Measurements from ENCODE around the gene CMTM6. TPM values are rescaled to one million over a fixed set of nuclear protein-coding genes. Genes with fewer than 3 reads are reported as not detected.

CMTM6 gene
- total RNA-seq, 2 donors from 2014 or later, result 20.2 to 40.9 TPM

GRCh38 chr3:32460031-32460749 is 42.5 kb downstream of the CMTM6 start:
- ATAC-seq (peak; percentile 30), DNase-seq (no peak)
- intact Hi-C loops (cut with DNase I), result no loop called here
- TF ChIP-seq, protein P1, sequence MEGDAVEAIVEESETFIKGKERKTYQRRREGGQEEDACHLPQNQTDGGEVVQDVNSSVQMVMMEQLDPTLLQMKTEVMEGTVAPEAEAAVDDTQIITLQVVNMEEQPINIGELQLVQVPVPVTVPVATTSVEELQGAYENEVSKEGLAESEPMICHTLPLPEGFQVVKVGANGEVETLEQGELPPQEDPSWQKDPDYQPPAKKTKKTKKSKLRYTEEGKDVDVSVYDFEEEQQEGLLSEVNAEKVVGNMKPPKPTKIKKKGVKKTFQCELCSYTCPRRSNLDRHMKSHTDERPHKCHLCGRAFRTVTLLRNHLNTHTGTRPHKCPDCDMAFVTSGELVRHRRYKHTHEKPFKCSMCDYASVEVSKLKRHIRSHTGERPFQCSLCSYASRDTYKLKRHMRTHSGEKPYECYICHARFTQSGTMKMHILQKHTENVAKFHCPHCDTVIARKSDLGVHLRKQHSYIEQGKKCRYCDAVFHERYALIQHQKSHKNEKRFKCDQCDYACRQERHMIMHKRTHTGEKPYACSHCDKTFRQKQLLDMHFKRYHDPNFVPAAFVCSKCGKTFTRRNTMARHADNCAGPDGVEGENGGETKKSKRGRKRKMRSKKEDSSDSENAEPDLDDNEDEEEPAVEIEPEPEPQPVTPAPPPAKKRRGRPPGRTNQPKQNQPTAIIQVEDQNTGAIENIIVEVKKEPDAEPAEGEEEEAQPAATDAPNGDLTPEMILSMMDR (IDR thresholded peaks at IDR 0.05), result no peak
- no peak for TF ChIP-seq POLR2A (IDR thresholded peaks at IDR 0.05)
- no peaks in the 10 kb centered on the region for H3K9me3 ChIP-seq
- H3K36me3 ChIP-seq (replicated peaks in 1 of 2; ENCODE audit: insufficient read depth in 1 of 2, low read depth in 2 of 2), result no peaks in the 10 kb centered on the region
- no peak overlapping the region for H3K27ac ChIP-seq
- WGBS, 2 donors, result 70 to 84% methylated on average over 13 to 15 of the region's 15 CpGs
- H3K4me1 ChIP-seq, result peaks cover 20% of the 10 kb centered on the region
- H3K4me3 ChIP-seq, result no peak overlapping the region
- H3K27me3 ChIP-seq, result no peaks in the 10 kb centered on the region

- H3K36me3 ChIP-seq (replicated peaks in 1 of 2; ENCODE audit: insufficient read depth in 1 of 2, low read depth in 2 of 2), result no peaks in the 10 kb centered on the region
- no peak for TF ChIP-seq POLR2A (IDR thresholded peaks at IDR 0.05)
- TF ChIP-seq, protein P1 (IDR thresholded peaks at IDR 0.05), result no peak
- DNase-seq (no peak), ATAC-seq (no peak)
- intact Hi-C loops (cut with DNase I), result no loop called here
- 85 to 96% methylated on average over 4 to 5 of the region's 5 CpGs for WGBS, 2 donors
- H3K27me3 ChIP-seq, result no peaks in the 10 kb centered on the region
- no peak overlapping the region for H3K27ac ChIP-seq
- H3K4me1 ChIP-seq, result peaks cover 20% of the 10 kb centered on the region
- no peaks in the 10 kb centered on the region for H3K9me3 ChIP-seq
- H3K4me3 ChIP-seq, result no peak overlapping the region
These were observed 43.2 kb downstream of the CMTM6 start for GRCh38 chr3:32459450-32459849.

GRCh38 chr3:32457971-32458471 is 44.6 kb downstream of the CMTM6 start:
- WGBS, 2 donors, result 72 to 74% methylated on average over 8 to 9 of the region's 9 CpGs
- TF ChIP-seq POLR2A (IDR thresholded peaks at IDR 0.05), result no peak
- TF ChIP-seq, protein P1 (IDR thresholded peaks at IDR 0.05), result no peak
- Histone ChIP-seq H3K36me3 (replicated peaks in 1 of 2; ENCODE audit: insufficient read depth in 1 of 2, low read depth in 2 of 2) (no peaks in the 10 kb centered on the region), H3K4me1 (peaks cover 18% of the 10 kb centered on the region), H3K27me3 (no peaks in the 10 kb centered on the region), H3K9me3 (no peaks in the 10 kb centered on the region), H3K27ac (no peak overlapping the region), H3K4me3 (no peak overlapping the region)
- intact Hi-C loops (cut with DNase I), result no loop called here
- ATAC-seq (no peak), DNase-seq (no peak)

DNA sequence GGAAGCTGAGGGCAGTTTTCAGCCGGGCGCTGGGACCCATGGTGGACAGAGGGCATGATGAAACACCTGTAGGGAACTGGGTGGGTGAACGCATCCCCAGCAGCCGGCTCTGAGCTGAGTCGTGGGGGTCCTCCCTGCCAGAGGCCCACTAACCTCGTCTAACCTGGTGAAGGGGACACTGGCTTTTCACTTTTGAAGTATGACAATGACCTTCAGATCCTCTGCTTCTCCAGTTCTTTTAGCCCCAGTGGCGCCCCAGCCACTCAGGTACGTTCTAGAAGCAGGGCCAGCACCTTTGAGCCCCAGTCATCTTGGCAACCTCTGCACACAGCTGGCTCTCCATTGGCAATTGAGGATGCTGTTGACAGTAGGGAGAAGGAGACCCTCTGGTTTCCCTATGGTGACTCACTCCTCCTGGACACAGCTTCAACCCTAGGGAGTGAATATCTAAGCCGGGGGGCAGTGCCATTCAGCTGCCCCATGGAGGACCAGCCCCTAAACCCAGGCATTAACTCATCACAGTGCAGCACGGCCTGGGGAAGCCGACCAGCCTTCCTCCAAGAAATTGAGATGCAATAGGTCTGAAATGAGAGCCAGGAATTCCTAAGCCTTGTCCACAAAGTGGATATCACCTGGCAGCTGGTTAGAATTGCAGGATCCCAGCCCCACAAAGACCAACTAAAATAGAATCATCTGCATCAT is 46.1 kb downstream of the CMTM6 start:
- no peak for DNase-seq
- no peak overlapping the region for H3K4me3 ChIP-seq
- ATAC-seq, result no peak
- no peak overlapping the region for H3K27ac ChIP-seq
- H3K36me3 ChIP-seq (replicated peaks in 1 of 2; ENCODE audit: insufficient read depth in 1 of 2, low read depth in 2 of 2), result no peaks in the 10 kb centered on the region
- H3K27me3 ChIP-seq, result no peaks in the 10 kb centered on the region
- H3K4me1 ChIP-seq, result peaks cover 6% of the 10 kb centered on the region
- 82 to 86% methylated on average over 11 of the region's 11 CpGs for WGBS, 2 donors
- intact Hi-C loops (cut with DNase I), result no loop called here
- no peaks in the 10 kb centered on the region for H3K9me3 ChIP-seq
- TF ChIP-seq, protein P1 (IDR thresholded peaks at IDR 0.05), result no peak
- no peak for TF ChIP-seq POLR2A (IDR thresholded peaks at IDR 0.05)
